Nephron progenitor cell (in vitro differentiated cells): ENCODE measurements around the gene PIPOX.
A peak's percentile ranks its signal among the peaks of the same experiment; 100 is the strongest.

Experiments used
- DNase-seq: peaks from one replicate; pipeline ENCODE4 v3.0.0; 2021
- H3K27ac Mint-ChIP-seq: 2 replicates; pipeline ENCODE4 v1.8.0; 2021; ENCODE audit warnings: mild to moderate bottlenecking, moderate library complexity, mixed read lengths
- H3K27me3 Mint-ChIP-seq: 2 replicates; pipeline ENCODE4 v1.8.0; 2021; ENCODE audit warnings: mild to moderate bottlenecking, low read depth, mixed read lengths; ENCODE audit not compliant: poor library complexity
- H3K36me3 Mint-ChIP-seq: 2 replicates; pipeline ENCODE4 v1.8.0; 2021; ENCODE audit warnings: low read depth, mixed read lengths
- H3K4me1 Mint-ChIP-seq: 2 replicates; pipeline ENCODE4 v1.8.0; 2021; ENCODE audit warnings: mixed read lengths
- H3K4me3 Mint-ChIP-seq: 2 replicates; pipeline ENCODE4 v1.8.0; 2021; ENCODE audit warnings: mild to moderate bottlenecking, moderate library complexity, mixed read lengths
- H3K9me3 Mint-ChIP-seq: 2 replicates; pipeline ENCODE4 v1.8.0; 2021; ENCODE audit warnings: mild to moderate bottlenecking, moderate library complexity, mixed read lengths
- CTCF ChIP-seq: fragments of 200-600 bp; sonication (generic); IDR thresholded peaks from 2 replicates; pipeline ENCODE4 v1.5.0; 2021; ENCODE audit warnings: antibody characterized with exemption

Gene PIPOX

GRCh38 chr17:29073520-29073919 lies 30.6 kb downstream of the PIPOX start:
- Mint-ChIP-seq H3K9me3 (no peaks in the 10 kb centered on the region), H3K4me3 (no peak overlapping the region), H3K36me3 (peaks cover 7% of the 10 kb centered on the region), H3K4me1 (peaks cover 27% of the 10 kb centered on the region), H3K27me3 (peaks cover 5% of the 10 kb centered on the region), H3K27ac (peak overlapping the region; percentile 14)
- DNase-seq: no peak
- TF ChIP-seq CTCF: no peak

- no peaks in the 10 kb centered on the region for H3K9me3 Mint-ChIP-seq
- H3K4me3 Mint-ChIP-seq: no peak overlapping the region
- H3K27me3 Mint-ChIP-seq: peaks cover 5% of the 10 kb centered on the region
- TF ChIP-seq CTCF: no peak
- H3K36me3 Mint-ChIP-seq: peaks cover 7% of the 10 kb centered on the region
- no peak for DNase-seq
- H3K4me1 Mint-ChIP-seq: peaks cover 27% of the 10 kb centered on the region
- no peak overlapping the region for H3K27ac Mint-ChIP-seq
Observed at GRCh38 chr17:29074488-29074887, 31.5 kb downstream of the PIPOX start.

- peaks cover 5% of the 10 kb centered on the region for H3K27me3 Mint-ChIP-seq
- no peak for DNase-seq
- TF ChIP-seq CTCF: no peak
- H3K4me3 Mint-ChIP-seq: no peak overlapping the region
- H3K27ac Mint-ChIP-seq: no peak overlapping the region
- H3K36me3 Mint-ChIP-seq: peaks cover 17% of the 10 kb centered on the region
- H3K9me3 Mint-ChIP-seq: no peaks in the 10 kb centered on the region
- peaks cover 22% of the 10 kb centered on the region for H3K4me1 Mint-ChIP-seq
Observed at GRCh38 chr17:29076087-29076486, 33.1 kb downstream of the PIPOX start.

- Mint-ChIP-seq H3K36me3 (peaks cover 24% of the 10 kb centered on the region), H3K27me3 (peaks cover 5% of the 10 kb centered on the region), H3K4me3 (no peak overlapping the region), H3K4me1 (peaks cover 27% of the 10 kb centered on the region), H3K9me3 (no peaks in the 10 kb centered on the region), H3K27ac (no peak overlapping the region)
- TF ChIP-seq CTCF: no peak
- DNase-seq: no peak
Observed at GRCh38 chr17:29076722-29077121, 33.8 kb downstream of the PIPOX start.

GRCh38 chr17:29077320-29077719 lies 34.4 kb downstream of the PIPOX start:
- no peak overlapping the region for H3K4me3 Mint-ChIP-seq
- no peak for TF ChIP-seq CTCF
- H3K27me3 Mint-ChIP-seq: peaks cover 5% of the 10 kb centered on the region
- DNase-seq: no peak
- H3K4me1 Mint-ChIP-seq: peaks cover 29% of the 10 kb centered on the region
- H3K36me3 Mint-ChIP-seq: peaks cover 26% of the 10 kb centered on the region
- H3K27ac Mint-ChIP-seq: no peak overlapping the region
- no peaks in the 10 kb centered on the region for H3K9me3 Mint-ChIP-seq

GRCh38 chr17:29078183-29079045 lies 35.5 kb downstream of the PIPOX start:
- Mint-ChIP-seq H3K27ac (no peak overlapping the region), H3K4me3 (no peak overlapping the region), H3K36me3 (peaks cover 26% of the 10 kb centered on the region), H3K27me3 (peaks cover 5% of the 10 kb centered on the region), H3K4me1 (peaks cover 29% of the 10 kb centered on the region), H3K9me3 (no peaks in the 10 kb centered on the region)
- no peak for TF ChIP-seq CTCF
- no peak for DNase-seq
